GM12878 (cell line): Measurements from ENCODE around the gene PLEKHA6. TPM values are rescaled to one million over a fixed set of nuclear protein-coding genes. Genes with fewer than 3 reads are reported as not detected.

Experiments used
- ATAC-seq: fragments of 200-7000 bp; cut with Tn5 transposase; 3 replicates; pipeline ENCODE4 v1.9.1; 2020; ENCODE audit warnings: mild to moderate bottlenecking, moderate library complexity
- BruUV-seq: library from RNA; stranded (reverse); fragments of 400-500 nt; replicated peaks from 2 replicates; lab custom pipeline; 2021; lab: Mats Ljungman, UMichigan
- CTCF ChIA-PET: fragments of 300-600 bp; sonication (Branson Sonifier 250); formaldehyde crosslinking; extraction: SDS; loops from one replicate; lab custom pipeline; 2021; ENCODE audit warnings: inconsistent platforms; lab: Yijun Ruan, JAX
- POLR2A ChIA-PET: fragments of 350-600 bp; formaldehyde crosslinking; extraction: SDS; loops from one replicate; lab custom pipeline; 2021; ENCODE audit warnings: inconsistent platforms; lab: Charles Lee
- RAD21 ChIA-PET: fragments of 300-600 bp; sonication (Branson Sonifier 250); formaldehyde crosslinking; loops from one replicate; lab custom pipeline; 2023; ENCODE audit warnings: antibody characterized with exemption; ENCODE audit not compliant: unreplicated experiment; lab: Charles Lee
- SMC1A ChIA-PET: fragments of 300-600 bp; sonication (Branson Sonifier 250); formaldehyde crosslinking; loops from one replicate; lab custom pipeline; 2023; ENCODE audit not compliant: unreplicated experiment, uncharacterized antibody; lab: Charles Lee
- DNase-seq: peaks from one replicate; pipeline ENCODE4 v3.0.0-alpha.2; 2011; ENCODE audit warnings: low read depth, low spot score
- FAIRE-seq: peaks from 3 replicates; lab custom pipeline; 2011; peaks lifted over from hg19 to GRCh38; lab: Jason Lieb, UNC
- H2AFZ ChIP-seq: 2 replicates; pipeline ENCODE4 v1.6.0; 2011; ENCODE audit warnings: low read depth, low read length, control low read depth; ENCODE audit not compliant: control insufficient read depth
- H3K27ac ChIP-seq: 2 replicates; pipeline ENCODE4 v1.5.1; 2011; ENCODE audit warnings: control low read depth; ENCODE audit not compliant: control insufficient read depth, insufficient read depth
- H3K27me3 ChIP-seq, 2 experiments: replicated peaks in 1 of 2; 2 replicates each; pipeline versions ENCODE4 v1.6.0 to v1.6.1; 2011; ENCODE audit warnings: low read length in 1 of 2; ENCODE audit not compliant: control insufficient read depth in 2 of 2, insufficient read depth in 2 of 2
- H3K36me3 ChIP-seq, 2 experiments: 2 replicates each; pipeline ENCODE4 v1.5.1; 2011; ENCODE audit warnings: low read length in 1 of 2; ENCODE audit not compliant: control insufficient read depth in 2 of 2, insufficient read depth in 2 of 2
- H3K4me1 ChIP-seq: 2 replicates; pipeline ENCODE4 v1.6.1; 2011; ENCODE audit warnings: mild to moderate bottlenecking, low read length, moderate library complexity, mixed read lengths; ENCODE audit not compliant: control insufficient read depth, insufficient read depth
- H3K4me2 ChIP-seq: 2 replicates; pipeline ENCODE4 v1.6.0; 2011; ENCODE audit warnings: control low read depth; ENCODE audit not compliant: control insufficient read depth, insufficient read depth
- H3K4me3 ChIP-seq: fragments of 200-600 bp; sonication (generic); 2 replicates; pipeline ENCODE4 v1.5.1; 2016
- H3K79me2 ChIP-seq: 2 replicates; pipeline ENCODE4 v1.6.0; 2011; ENCODE audit warnings: low read length; ENCODE audit not compliant: control insufficient read depth, insufficient read depth
- H3K9ac ChIP-seq: 2 replicates; pipeline ENCODE4 v1.8.0; 2011; ENCODE audit warnings: low read length, control low read depth, mixed read lengths; ENCODE audit not compliant: control insufficient read depth, insufficient read depth
- H3K9me3 ChIP-seq: replicated peaks from 3 replicates; pipeline ENCODE4 v1.5.1; 2011; ENCODE audit warnings: mild to moderate bottlenecking, low read length; ENCODE audit not compliant: control insufficient read depth, insufficient read depth
- H4K20me1 ChIP-seq: 2 replicates; pipeline ENCODE4 v1.6.0; 2011; ENCODE audit not compliant: control insufficient read depth, insufficient read depth
- BMI1 ChIP-seq: fragments of 450-650 bp; IDR thresholded peaks from 2 replicates; pipeline ENCODE4 v1.6.1; 2016; ENCODE audit warnings: mild to moderate bottlenecking, moderate library complexity, borderline replicate concordance
- MTA3 ChIP-seq: IDR thresholded peaks from 2 replicates; pipeline ENCODE4 v1.6.1; 2012; ENCODE audit warnings: low read length, inconsistent platforms, borderline replicate concordance
- NBN ChIP-seq: fragments of 450-650 bp; IDR thresholded peaks from 2 replicates; pipeline ENCODE4 v1.6.1; 2016
- SUPT20H ChIP-seq: IDR thresholded peaks from 2 replicates; pipeline ENCODE4 v1.6.1; 2011; ENCODE audit warnings: low read depth, mild to moderate bottlenecking, low read length, moderate library complexity, borderline replicate concordance; ENCODE audit not compliant: control insufficient read depth
- ZBED1 ChIP-seq: IDR thresholded peaks from 2 replicates; pipeline ENCODE4 v1.6.1; 2016; ENCODE audit warnings: borderline replicate concordance
- WGBS: methylation state at CpG from one replicate; pipeline ENCODE4 v1.1.6; 2016; ENCODE audit warnings: low lambda C conversion rate; ENCODE audit not compliant: insufficient replicate concordance, insufficient coverage; ENCODE audit errors: missing lambda C conversion rate; 5-methylcytosine and 5-hydroxymethylcytosine counted together
- in situ Hi-C: fragments of 300-500 bp; cut with MboI; formaldehyde crosslinking; loops from 9 replicates; pipeline ENCODE4 v1.14.3; 2018; ENCODE audit warnings: mixed read lengths
- intact Hi-C: fragments of 100-400 bp; cut with micrococcal nuclease; formaldehyde crosslinking; loops from one replicate; pipeline ENCODE4 v1.14.2; 2022; ENCODE audit not compliant: unreplicated experiment
- polyA plus RNA-seq, 11 experiments: library from polyadenylated mRNA; depleted of rRNA in 4 of 11; unstranded in 6 of 11; stranded (reverse) in 5 of 11; fragments of >200 nt; fragmentation: Nextera tagmentation in 4 of 11; fragmentation: Illumina TruSeq in 1 of 11; extraction: Ambion mirVana in 4 of 11; extraction: Trizol in 1 of 11; gene quantifications; 1 replicate in 1 of 11; 2 replicates in 10 of 11; pipeline versions ENCODE4 v1.2.1 to v1.2.3, GENCODE V29; 2011 to 2016; ENCODE audit warnings: inconsistent platforms in 2 of 11, missing spikeins in 2 of 11, low read depth in 1 of 11
- total RNA-seq, 4 experiments: library from RNA; depleted of rRNA in 3 of 4; stranded (reverse); fragments of >200 nt in 3 of 4; fragmentation: Illumina TruSeq in 1 of 4; extraction: Trizol in 1 of 4; gene quantifications; 2 replicates each; pipeline versions ENCODE4 v1.2.1 to v1.2.3, GENCODE V29; 2013 to 2021
- TF ChIP-seq, protein P1 (sequence below): fragments of 450-650 bp; IDR thresholded peaks from 2 replicates; pipeline ENCODE4 v1.6.1; 2016; ENCODE audit warnings: mild to moderate bottlenecking
- TF ChIP-seq, protein P2 (sequence below): IDR thresholded peaks from 2 replicates; pipeline ENCODE4 v1.6.1; 2011; ENCODE audit warnings: borderline replicate concordance, low read depth, mild to moderate bottlenecking, moderate library complexity, mixed read lengths, low read length; ENCODE audit not compliant: insufficient read depth; ENCODE audit errors: extremely low read length

The PLEKHA6 gene
- total and polyA plus RNA-seq, 10 of the 15 experiments (the other 5 are each of a cell fraction or from before 2014, with no cell fraction given) = 0.04 to 0.81 (median 0.19) TPM; not detected in 4

DNA sequence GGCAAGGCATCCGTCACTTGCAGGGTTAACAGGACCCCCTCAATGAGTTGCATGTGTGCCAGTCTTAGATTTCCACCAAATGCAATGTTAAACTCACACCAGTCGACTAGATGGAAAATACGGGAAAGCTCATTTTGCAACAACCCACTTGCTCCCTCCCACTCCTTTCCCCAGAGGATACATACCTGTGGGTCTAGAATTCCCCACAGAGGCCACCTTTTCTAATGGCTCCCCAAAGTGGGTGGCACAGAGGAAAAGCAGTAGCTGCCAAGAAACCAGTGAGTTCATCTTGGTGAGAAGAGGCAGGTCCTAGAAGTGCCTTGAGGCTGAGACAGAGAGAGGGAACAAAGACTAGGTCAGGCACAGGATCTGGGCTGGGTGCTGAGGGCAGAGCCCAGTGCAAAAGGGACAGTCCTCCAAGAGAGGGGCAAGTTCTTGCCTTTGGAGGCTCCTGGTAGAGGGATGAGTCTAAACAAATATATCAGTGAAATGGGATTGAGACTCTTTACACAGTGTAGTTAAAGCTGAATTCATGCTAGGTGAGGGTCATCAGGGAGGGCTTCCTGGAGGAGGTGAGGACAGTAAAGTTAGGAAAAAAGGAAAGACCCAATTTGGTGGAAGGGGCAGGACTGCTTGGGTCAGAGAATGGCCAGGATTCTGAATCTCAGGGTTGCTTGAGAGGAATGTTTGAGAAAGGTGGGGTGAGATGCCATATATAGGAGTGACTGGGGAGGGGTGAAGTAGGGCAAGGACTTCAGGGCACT lies 167.0 kb downstream of the PLEKHA6 start:
- POLR2A ChIA-PET = interaction anchor here (0.7 kb wide), 2 partner anchors 49 to 481 kb away, joined by 3 to 4 read pairs; no protein-coding TSS in a partner anchor
- Histone ChIP-seq H2AFZ (no peak overlapping the region), H3K36me3 (no peaks in the 10 kb centered on the region), H3K9me3 (no peaks in the 10 kb centered on the region), H3K9ac (no peak overlapping the region), H3K27me3 (peaks cover 3 to 14% of the 10 kb centered on the region in 2 experiments; a peak in 3 of 4 replicates), H3K4me1 (no peaks in the 10 kb centered on the region), H3K79me2 (no peaks in the 10 kb centered on the region), H4K20me1 (no peaks in the 10 kb centered on the region), H3K4me3 (no peak overlapping the region), H3K4me2 (no peak overlapping the region), H3K27ac (no peak overlapping the region)
- FAIRE-seq (no peak), ATAC-seq (no peak), DNase-seq (no peak)
- intact Hi-C loops (no loop called here), in situ Hi-C loops (no loop called here)
- RAD21 ChIA-PET = no interaction called here
- TF ChIP-seq ZBED1 = no peak
- TF ChIP-seq SUPT20H = no peak
- TF ChIP-seq MTA3 = no peak
- SMC1A ChIA-PET = interaction anchor here (0.9 kb wide), 1 partner anchor 13 kb away, joined by 3 read pairs; no protein-coding TSS in a partner anchor
- CTCF ChIA-PET = interaction anchor here (0.7 to 1.1 kb wide), 6 partner anchors 8 to 30 kb away, joined by 3 read pairs; no protein-coding TSS in a partner anchor
- no TSS peak for BruUV-seq
- WGBS = 0% methylated on average over 3 of the region's 3 CpGs

DNA sequence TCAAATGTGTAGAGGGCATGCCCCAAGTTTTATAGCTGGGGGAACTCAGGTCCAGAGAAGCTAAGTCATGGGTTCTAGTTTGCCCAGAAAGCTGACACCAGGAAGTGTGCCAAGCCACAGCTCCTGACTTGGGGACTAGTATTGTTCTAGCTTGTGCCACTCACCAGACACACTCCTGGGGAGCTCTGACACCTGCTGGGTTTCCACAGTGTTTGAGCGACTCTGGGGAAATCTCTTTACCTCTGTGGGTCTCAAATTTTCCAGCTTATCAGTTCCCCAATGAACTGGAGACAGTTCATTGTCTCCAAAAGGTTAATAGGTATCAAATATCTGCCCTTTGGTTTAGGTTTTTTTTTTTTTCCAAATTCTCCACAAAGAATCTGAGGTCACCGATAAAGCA lies 167.7 kb downstream of the PLEKHA6 start:
- no TSS peak for BruUV-seq
- ATAC-seq = no peak
- H3K4me2 ChIP-seq = no peak overlapping the region
- no peaks in the 10 kb centered on the region for H3K36me3 ChIP-seq
- SMC1A ChIA-PET = interaction anchor here (0.6 to 0.9 kb wide), 2 partner anchors 14 to 45 kb away, joined by 3 read pairs; no protein-coding TSS in a partner anchor
- H3K4me1 ChIP-seq = no peaks in the 10 kb centered on the region
- intact Hi-C loops (no loop called here), in situ Hi-C loops (no loop called here)
- no peaks in the 10 kb centered on the region for H4K20me1 ChIP-seq
- RAD21 ChIA-PET = no interaction called here
- no peak for FAIRE-seq
- TF ChIP-seq, protein P1, sequence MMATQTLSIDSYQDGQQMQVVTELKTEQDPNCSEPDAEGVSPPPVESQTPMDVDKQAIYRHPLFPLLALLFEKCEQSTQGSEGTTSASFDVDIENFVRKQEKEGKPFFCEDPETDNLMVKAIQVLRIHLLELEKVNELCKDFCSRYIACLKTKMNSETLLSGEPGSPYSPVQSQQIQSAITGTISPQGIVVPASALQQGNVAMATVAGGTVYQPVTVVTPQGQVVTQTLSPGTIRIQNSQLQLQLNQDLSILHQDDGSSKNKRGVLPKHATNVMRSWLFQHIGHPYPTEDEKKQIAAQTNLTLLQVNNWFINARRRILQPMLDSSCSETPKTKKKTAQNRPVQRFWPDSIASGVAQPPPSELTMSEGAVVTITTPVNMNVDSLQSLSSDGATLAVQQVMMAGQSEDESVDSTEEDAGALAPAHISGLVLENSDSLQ = no peak
- no peak for TF ChIP-seq NBN
- TF ChIP-seq BMI1 = no peak
- TF ChIP-seq, protein P2, sequence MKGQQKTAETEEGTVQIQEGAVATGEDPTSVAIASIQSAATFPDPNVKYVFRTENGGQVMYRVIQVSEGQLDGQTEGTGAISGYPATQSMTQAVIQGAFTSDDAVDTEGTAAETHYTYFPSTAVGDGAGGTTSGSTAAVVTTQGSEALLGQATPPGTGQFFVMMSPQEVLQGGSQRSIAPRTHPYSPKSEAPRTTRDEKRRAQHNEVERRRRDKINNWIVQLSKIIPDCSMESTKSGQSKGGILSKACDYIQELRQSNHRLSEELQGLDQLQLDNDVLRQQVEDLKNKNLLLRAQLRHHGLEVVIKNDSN = no peak
- TF ChIP-seq, all 136 proteins: peak for 0
- H3K4me3 ChIP-seq = no peak overlapping the region
- WGBS = 46% methylated on average over 2 of the region's 2 CpGs
- peaks cover 3 to 16% of the 10 kb centered on the region in 2 experiments; a peak in 3 of 4 replicates for H3K27me3 ChIP-seq
- ChIA-PET POLR2A (interaction anchor here (0.7 kb wide), 2 partner anchors 50 to 481 kb away, joined by 3 to 4 read pairs; no protein-coding TSS in a partner anchor), CTCF (interaction anchor here (0.7 to 2.3 kb wide), 6 partner anchors 9 to 28 kb away, joined by 3 to 7 read pairs (median 3); no protein-coding TSS in a partner anchor)
- no peak overlapping the region for H3K27ac ChIP-seq
- no peaks in the 10 kb centered on the region for H3K79me2 ChIP-seq
- H3K9me3 ChIP-seq = no peaks in the 10 kb centered on the region
- no peak overlapping the region for H2AFZ ChIP-seq
- H3K9ac ChIP-seq = no peak overlapping the region
- no peak for DNase-seq
